ENCODE results near the gene CHCHD6.

DNA sequence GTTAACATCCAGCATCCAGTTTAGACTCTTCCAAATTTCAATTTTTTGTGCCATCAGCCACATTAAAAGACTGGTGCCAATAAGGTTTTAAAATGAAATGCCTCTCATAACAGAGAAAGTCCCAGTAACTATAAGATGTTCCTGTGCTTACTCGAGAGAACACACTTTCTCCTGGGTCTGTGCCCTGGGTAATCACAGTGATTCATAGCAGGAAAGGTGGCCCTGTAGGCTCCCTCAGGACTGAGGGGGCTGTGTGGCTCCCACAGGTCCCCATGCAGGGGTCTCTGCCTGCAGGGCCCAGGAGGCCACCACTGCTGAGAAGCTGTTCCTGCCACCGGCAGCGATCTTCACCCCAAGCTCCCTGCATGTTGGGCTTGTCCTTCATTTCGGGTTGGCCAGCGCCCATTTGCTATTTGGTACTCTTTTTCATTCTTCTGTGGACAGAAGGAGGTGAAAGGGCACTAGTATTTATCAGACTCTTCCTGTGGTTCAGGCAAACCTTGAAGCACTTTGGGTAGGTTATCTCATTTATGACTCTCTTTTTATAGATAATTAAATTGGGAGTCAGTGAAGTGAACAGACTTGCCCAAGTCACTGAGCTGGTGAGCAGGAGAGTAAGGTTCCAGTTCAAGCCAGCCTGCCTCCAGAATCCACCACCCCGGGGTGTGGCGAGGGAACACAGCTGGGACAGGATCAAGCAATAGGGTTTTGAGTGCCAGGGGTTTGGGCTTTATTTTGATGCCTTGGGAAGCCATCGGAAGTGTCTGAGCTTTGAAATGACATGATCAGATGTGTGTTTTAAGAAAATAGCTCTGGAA lies 234.7 kb downstream of the CHCHD6 start:
- no peak for TF ChIP-seq EZH2 (IDR thresholded peaks at IDR 0.05; ENCODE audit: insufficient read depth, poor library complexity, severe bottlenecking)
- no peak for TF ChIP-seq EZH2phosphoT487 (IDR thresholded peaks at IDR 0.05; ENCODE audit: insufficient read depth, low read depth)
